GM23338 (cell line): ENCODE measurements around the gene LRRC10.

Experiments used
- CREB1 ChIP-seq: fragments of 250-450 bp; sonication (Bioruptor Pico); IDR thresholded peaks from 2 replicates; pipeline ENCODE4 v1.5.0; 2020; ENCODE audit warnings: low read depth, mild to moderate bottlenecking, moderate library complexity
- CTCF ChIP-seq, 2 experiments: fragments of 200-600 bp in 1 of 2; sonication (generic) in 1 of 2; conservative IDR thresholded peaks; 2 replicates each; pipeline versions ENCODE4 v1.5.1 to v1.6.1; 2016 to 2017; ENCODE audit warnings: antibody characterized with exemption in 2 of 2, low read depth in 2 of 2, mild to moderate bottlenecking in 2 of 2, moderate library complexity in 1 of 2
- ETS1 ChIP-seq: IDR thresholded peaks from 2 replicates; pipeline ENCODE4 v1.6.1; 2016; ENCODE audit warnings: antibody characterized with exemption
- EZH2 ChIP-seq: fragments of 200-600 bp; sonication (generic); IDR thresholded peaks from one replicate; pipeline ENCODE4 v1.8.0; 2017; ENCODE audit warnings: antibody characterized with exemption, mild to moderate bottlenecking, low read depth; ENCODE audit not compliant: unreplicated experiment
- EZH2phosphoT487 ChIP-seq: fragments of 200-600 bp; sonication (generic); IDR thresholded peaks from one replicate; pipeline ENCODE4 v1.8.1; 2018; ENCODE audit warnings: antibody characterized with exemption; ENCODE audit not compliant: unreplicated experiment
- JUNB ChIP-seq: IDR thresholded peaks from one replicate; pipeline ENCODE4 v1.6.1; 2016; ENCODE audit warnings: antibody characterized with exemption; ENCODE audit not compliant: unreplicated experiment
- NANOG ChIP-seq: IDR thresholded peaks from 2 replicates; pipeline ENCODE4 v1.6.1; 2016; ENCODE audit warnings: antibody characterized with exemption, borderline replicate concordance
- POLR2AphosphoS5 ChIP-seq: IDR thresholded peaks from 2 replicates; pipeline ENCODE4 v1.6.1; 2016; ENCODE audit warnings: antibody characterized with exemption, low read depth
- REST ChIP-seq: IDR thresholded peaks from one replicate; pipeline ENCODE4 v1.6.1; 2018; ENCODE audit warnings: antibody characterized with exemption; ENCODE audit not compliant: unreplicated experiment
- STAT1 ChIP-seq: IDR thresholded peaks from one replicate; pipeline ENCODE4 v1.6.1; 2016; ENCODE audit warnings: antibody characterized with exemption; ENCODE audit not compliant: unreplicated experiment
- ZNF114 ChIP-seq: fragments of 250-450 bp; sonication (Bioruptor Pico); IDR thresholded peaks from 2 replicates; pipeline ENCODE4 v1.5.0; 2020; ENCODE audit warnings: mild to moderate bottlenecking, moderate library complexity
- ZNF331 ChIP-seq: fragments of 250-450 bp; sonication (Bioruptor Pico); IDR thresholded peaks from 2 replicates; pipeline ENCODE4 v1.5.0; 2020; ENCODE audit warnings: low read depth, mild to moderate bottlenecking, moderate library complexity
- ZNF462 ChIP-seq: fragments of 250-450 bp; sonication (Bioruptor Pico); IDR thresholded peaks from 2 replicates; pipeline ENCODE4 v1.5.0; 2020; ENCODE audit warnings: mild to moderate bottlenecking, moderate library complexity

- TF ChIP-seq CTCF (conservative IDR thresholded peaks at IDR 0.05; ENCODE audit: low read depth in 2 of 2) (no peak), REST (no peak), ZNF331 (CRISPR knock-in tag) (no peak), POLR2AphosphoS5 (no peak), ETS1 (no peak), EZH2 (no peak), CREB1 (CRISPR knock-in tag) (no peak), EZH2phosphoT487 (no peak), NANOG (no peak), STAT1 (no peak), JUNB (no peak), ZNF462 (CRISPR knock-in tag) (no peak), ZNF114 (no peak)
Observed at GRCh38 chr12:69580074-69580473, 30.6 kb downstream of the LRRC10 start.
